Vagina (tissue), 2 donors: Measurements from ENCODE around the gene SLBP.
A peak's percentile ranks its signal among the peaks of the same experiment; 100 is the strongest.

ENCODE experiments used
- CTCF ChIP-seq, 3 experiments: fragments of 450-650 bp in 2 of 3; fragments of 200-600 bp in 1 of 3; sonication (generic) in 1 of 3; IDR thresholded peaks; one replicate each; pipeline ENCODE4 v1.5.1; 2017 to 2019; ENCODE audit warnings: antibody characterized with exemption in 3 of 3, mild to moderate bottlenecking in 2 of 3, moderate library complexity in 2 of 3
- POLR2A ChIP-seq, 2 donors: fragments of 450-650 bp; IDR thresholded peaks; one replicate each; pipeline ENCODE4 v1.6.1; 2017; ENCODE audit warnings: antibody characterized with exemption in 2 of 2, mild to moderate bottlenecking in 2 of 2, moderate library complexity in 2 of 2
- POLR2AphosphoS5 ChIP-seq, 2 donors: sonication (generic); formaldehyde crosslinking; IDR thresholded peaks; one replicate each; pipeline ENCODE4 v1.9.0; 2017; ENCODE audit warnings: antibody characterized with exemption in 2 of 2, mild to moderate bottlenecking in 2 of 2, low read depth in 1 of 2; ENCODE audit not compliant: insufficient read depth in 1 of 2

DNA sequence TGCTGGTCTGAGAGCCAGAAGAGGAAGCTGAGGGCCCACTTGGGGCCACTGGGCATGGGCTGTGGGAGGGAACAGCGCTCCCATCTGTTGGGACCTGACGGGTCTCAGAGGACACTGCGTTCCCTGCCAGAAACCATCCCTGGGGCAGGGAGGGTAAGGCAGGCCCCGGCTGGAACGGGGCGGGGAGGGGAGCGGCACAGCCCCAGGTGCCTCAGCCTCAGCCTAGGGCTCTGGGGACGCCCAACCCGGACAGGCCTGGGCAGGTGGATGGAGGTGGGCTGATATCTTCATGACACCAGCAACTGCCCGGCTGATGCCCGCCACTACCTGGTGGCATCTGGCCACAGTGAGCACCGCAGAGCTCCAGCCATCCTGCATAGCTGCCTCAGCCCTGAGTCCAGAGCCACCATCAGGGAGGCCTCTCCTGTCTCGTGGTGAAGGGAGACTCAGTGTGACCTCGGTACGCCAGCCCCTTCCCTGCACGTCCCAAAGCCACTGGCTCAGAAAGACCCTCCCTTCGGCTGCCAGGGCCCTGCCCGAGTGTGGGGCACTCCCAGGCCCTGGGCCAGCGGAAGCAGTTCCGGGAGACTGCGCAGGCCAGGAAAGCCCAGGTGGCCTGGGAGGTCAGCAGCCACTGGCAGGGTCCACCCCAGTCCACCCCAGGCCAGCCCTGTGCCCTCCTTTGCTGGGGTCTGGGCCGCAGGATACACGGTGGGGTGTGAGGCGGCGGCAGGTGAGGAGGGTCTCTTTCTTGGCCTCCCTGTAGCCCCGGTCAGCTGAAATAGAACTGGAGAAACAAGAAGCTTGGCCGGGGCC lies 46.4 kb upstream of the SLBP start:
- no peak for TF ChIP-seq CTCF (IDR thresholded peaks at IDR 0.05)
- no peak for TF ChIP-seq POLR2A (IDR thresholded peaks at IDR 0.05)
- peak in 1 of 2 donors; percentile 45 for TF ChIP-seq POLR2AphosphoS5 (IDR thresholded peaks at IDR 0.05; ENCODE audit: insufficient read depth in 1 of 2, low read depth in 1 of 2)
